GM11168 (cell line): ENCODE results near the gene SUSD4.

Source experiments
- in situ Hi-C: fragments of 300-500 bp; cut with MboI; formaldehyde crosslinking; loops from one replicate; pipeline ENCODE4 v1.12.0; 2022; ENCODE audit warnings: low sequenced_read_pairs; ENCODE audit not compliant: unreplicated experiment

SUSD4 gene

GRCh38 chr1:223219846-223220610 is 143.9 kb downstream of the SUSD4 start:
- in situ Hi-C loops, result no loop called here

- in situ Hi-C loops, result no loop called here
Measured at GRCh38 chr1:223219318-223219635, 144.7 kb downstream of the SUSD4 start.

DNA sequence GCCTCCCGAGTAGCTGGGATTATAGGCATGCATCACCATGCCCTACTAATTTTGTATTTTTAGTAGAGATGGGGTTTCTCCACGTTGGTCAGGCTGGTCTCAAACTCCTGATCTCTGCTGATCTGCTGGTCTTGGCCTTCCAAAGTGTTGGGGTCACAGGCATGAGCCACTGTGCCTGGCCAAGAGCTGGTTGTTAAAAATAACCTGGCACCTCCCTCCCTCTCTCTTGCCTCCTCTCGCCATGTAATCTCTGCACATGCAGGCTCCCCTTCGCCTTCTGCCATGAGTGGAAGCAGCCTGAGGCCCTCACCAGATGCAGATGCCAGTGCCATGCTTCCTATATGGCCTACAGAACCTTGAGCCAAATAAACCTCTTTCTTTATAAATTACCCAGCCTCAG is 146.2 kb downstream of the SUSD4 start:
- in situ Hi-C loops, result no loop called here

- in situ Hi-C loops, result no loop called here
Measured at GRCh38 chr1:223216531-223217205, 147.3 kb downstream of the SUSD4 start.

GRCh38 chr1:223216074-223216473 is 147.9 kb downstream of the SUSD4 start:
- in situ Hi-C loops, result no loop called here

DNA sequence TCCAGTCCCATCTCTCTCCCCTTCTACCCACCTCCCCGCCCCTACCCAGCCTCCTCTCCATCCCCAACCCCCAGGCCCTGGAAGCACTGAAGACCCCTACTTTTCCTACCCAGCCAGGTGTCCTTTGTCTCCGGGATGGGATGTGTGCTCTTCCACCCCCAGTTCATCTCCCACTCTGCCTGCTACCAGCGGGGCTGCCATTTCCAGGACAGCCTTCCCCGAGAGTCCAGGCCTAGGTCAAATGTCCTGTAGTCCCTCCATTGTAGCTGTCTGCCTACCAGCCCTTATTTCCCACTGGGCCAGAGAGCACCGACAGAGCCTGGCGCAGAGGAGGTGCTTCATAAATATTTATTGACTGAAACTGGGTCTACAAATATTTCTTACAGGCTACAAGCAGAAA is 148.9 kb downstream of the SUSD4 start:
- in situ Hi-C loops, result no loop called here

DNA sequence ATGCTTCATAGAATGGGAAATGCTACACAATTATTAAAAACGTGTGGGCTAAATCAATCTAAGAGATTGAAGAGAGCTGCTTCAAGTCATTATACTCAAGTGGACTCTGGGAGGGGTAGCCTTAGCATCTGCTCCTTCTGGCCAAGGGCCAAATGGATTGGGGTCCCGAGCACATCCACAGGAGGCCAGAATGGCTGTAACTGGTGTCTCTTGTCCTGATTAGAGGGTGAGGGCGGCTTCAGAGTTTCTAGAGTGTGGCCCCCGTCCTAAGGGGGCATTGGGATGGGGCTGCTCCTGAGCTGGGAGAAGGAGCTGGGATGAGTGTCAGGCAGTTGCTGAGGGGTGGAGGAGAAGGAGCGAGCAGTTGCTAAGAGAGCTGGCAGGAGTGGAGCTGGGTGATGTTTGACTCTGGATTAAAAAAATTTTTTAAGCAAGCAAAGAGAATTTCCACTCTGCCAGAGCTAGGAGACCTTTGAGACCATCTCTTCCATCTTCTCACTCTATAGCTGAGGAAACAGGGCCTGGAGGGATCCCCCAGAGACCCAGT is 149.6 kb downstream of the SUSD4 start:
- in situ Hi-C loops, result no loop called here

GRCh38 chr1:223212441-223212840 is 151.5 kb downstream of the SUSD4 start:
- in situ Hi-C loops, result no loop called here

GRCh38 chr1:223211323-223211985 is 152.5 kb downstream of the SUSD4 start:
- in situ Hi-C loops, result no loop called here

DNA sequence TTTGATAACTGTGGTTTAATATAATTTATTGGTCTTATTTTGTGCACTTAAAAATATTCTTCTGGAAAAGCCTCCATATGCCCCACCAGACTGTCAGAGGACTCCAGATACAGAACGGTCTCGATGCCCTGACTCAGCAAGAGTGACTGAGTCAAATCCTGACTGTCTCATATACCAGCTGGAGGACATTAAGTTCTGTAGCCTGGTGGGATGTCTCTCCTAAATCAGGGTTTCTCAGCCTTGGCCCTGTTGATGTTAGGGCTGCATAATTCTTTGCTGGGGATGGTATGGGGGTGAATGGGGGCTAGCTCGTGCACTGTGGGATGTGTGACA is 153.2 kb downstream of the SUSD4 start:
- in situ Hi-C loops, result no loop called here

DNA sequence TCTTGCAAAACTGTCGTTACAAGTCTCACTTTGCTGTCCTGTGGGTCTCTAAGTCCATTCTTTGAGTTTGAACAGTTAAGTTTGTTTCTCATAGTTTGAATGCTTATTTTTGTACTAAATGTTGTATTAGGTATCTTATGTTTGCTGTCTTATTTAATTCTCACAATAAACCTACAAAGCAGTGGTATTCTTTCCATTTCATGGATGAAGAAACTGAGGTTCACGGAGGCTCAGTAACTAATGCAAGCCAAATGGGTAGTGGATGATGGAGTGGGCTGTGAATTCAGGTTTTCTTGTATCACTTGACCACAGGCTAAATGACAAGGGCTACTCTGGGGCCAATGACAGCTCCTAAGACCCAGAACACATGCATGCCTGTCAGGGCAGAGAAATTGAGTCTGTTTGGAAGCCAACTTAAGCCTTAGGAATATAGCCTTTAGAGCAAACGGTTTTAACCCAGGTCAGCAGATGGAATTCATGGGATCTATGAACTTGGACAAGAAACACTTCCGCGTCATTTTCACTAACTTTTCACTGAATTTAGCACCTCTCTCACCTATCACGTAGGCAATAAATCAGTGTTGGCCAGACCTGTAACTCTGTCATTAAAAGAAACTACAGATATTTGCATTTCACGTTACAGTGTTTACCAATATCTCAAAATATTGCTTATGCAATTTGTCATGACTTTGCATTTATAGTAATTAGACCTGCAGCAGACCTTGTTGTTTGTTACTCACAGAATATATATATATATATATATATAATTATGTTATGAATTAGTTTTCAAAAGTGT is 153.8 kb downstream of the SUSD4 start:
- in situ Hi-C loops, result no loop called here

GRCh38 chr1:223209293-223209898 is 154.6 kb downstream of the SUSD4 start:
- in situ Hi-C loops, result no loop called here

DNA sequence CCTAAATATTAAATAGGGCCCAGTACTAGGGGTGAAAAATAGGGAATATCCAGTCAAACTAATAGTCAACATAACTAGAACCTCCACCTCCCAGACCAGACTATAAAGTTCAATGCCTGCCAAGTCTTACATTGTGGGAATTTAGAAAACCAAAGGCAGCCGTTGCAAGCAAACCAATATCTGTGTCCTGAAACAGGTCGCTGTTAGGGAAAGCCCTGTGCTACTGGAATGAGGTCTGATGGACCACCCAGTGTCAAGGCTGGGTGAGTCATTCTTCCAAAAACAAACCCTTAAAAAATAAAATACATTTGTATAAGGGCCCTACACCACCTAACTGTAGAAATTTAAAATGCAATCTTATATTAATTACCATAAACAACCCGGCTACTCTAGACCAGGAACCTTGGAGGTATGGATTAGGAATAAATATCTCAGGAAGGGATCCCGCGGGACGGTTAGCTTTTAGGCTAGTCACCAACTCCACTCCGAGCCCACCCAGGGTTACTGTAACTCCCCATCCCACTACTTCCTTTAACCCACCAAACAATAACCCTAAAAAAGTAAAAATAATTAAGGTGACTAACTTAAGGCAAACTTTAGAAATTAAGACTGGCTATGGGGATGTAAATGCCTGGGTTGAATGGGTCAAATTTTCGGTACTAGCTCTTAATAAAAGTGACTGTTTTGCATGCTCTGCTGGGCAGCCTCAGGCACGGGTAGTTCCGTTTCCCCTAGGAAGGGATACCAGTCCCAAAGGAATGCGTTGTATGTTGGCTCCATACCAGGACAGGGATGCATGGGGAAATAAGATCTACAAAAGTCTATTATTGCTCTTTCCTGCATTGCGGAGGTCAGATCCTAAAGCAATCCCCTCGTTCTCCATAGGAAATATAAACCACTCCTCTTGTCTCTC is 155.6 kb downstream of the SUSD4 start:
- in situ Hi-C loops, result no loop called here

- in situ Hi-C loops, result no loop called here
Measured at GRCh38 chr1:223207293-223208066, 156.5 kb downstream of the SUSD4 start.

GRCh38 chr1:223204424-223204823 is 159.6 kb downstream of the SUSD4 start:
- in situ Hi-C loops, result no loop called here

DNA sequence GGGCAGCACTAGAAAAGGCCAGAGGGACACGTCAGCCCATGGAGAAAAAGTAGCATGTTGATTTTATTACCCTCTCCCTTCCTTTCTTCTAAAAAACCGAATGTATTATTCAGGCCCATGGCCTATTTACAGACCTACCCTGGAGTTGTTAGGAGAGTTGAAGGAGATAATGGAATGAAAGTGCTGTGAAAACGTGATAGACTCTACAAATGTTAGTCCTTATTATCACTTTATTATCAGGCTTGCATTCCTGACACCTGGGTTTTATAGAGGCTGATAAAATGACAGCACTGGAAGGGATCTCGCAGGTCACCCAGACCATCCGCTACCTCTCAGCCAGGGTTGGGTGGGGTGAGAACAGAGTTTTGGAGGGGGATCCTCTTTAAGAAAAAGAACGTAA is 160.3 kb downstream of the SUSD4 start:
- in situ Hi-C loops, result no loop called here

DNA sequence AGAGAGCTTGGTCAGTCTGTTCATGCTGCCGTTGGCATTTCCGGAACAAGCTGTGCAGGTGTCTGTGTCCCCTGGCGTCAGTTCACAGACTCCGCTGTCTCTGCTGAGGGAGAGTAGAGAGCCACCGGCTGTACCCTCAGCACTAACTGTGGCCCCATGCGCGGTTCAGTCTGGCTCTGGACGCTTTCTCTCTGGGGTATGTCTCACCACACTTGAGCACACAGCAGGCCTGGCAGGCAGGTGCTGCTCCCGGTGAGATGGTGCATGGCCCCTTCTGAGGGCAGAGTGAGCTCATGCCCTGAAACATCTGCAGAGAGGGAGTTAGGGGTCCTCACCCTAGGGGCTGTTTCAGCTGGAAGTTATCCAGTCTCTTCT is 161.0 kb downstream of the SUSD4 start:
- in situ Hi-C loops, result no loop called here

GRCh38 chr1:223202376-223203033 is 161.5 kb downstream of the SUSD4 start:
- in situ Hi-C loops, result no loop called here
